HG03442 (cell line): ENCODE data around the gene CYP27C1.
"Not testable (repeated sequence)": the region's sequence is repeated elsewhere in the genome, so short reads cannot be mapped to it uniquely, and the experiment has no call there.

Experiments used
- ATAC-seq: cut with Tn5 transposase; IDR thresholded peaks from one replicate; pipeline ENCODE4 v1.9.1; 2021; ENCODE audit warnings: mild to moderate bottlenecking, moderate library complexity; ENCODE audit not compliant: unreplicated experiment

Gene CYP27C1

DNA sequence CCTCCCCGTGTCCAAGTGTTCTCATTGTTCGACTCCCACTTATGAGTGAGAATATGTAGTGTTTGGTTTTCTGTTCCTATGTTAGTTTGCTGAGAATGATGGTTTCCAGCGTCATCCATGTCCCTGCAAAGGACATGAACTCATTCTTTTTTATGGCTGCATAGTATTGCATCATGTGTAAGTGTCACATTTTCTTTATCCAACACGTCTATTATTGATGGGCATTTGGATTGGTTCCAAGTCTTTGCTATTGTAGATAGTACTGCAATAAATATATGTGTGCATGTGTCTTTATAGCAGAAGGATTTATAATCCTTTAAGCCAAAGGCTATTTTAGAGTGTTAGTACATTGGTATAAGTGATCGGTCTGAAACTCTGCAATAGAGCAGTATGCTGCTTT lies 4.0 kb upstream of the CYP27C1 start:
- not testable (repeated sequence) for ATAC-seq

DNA sequence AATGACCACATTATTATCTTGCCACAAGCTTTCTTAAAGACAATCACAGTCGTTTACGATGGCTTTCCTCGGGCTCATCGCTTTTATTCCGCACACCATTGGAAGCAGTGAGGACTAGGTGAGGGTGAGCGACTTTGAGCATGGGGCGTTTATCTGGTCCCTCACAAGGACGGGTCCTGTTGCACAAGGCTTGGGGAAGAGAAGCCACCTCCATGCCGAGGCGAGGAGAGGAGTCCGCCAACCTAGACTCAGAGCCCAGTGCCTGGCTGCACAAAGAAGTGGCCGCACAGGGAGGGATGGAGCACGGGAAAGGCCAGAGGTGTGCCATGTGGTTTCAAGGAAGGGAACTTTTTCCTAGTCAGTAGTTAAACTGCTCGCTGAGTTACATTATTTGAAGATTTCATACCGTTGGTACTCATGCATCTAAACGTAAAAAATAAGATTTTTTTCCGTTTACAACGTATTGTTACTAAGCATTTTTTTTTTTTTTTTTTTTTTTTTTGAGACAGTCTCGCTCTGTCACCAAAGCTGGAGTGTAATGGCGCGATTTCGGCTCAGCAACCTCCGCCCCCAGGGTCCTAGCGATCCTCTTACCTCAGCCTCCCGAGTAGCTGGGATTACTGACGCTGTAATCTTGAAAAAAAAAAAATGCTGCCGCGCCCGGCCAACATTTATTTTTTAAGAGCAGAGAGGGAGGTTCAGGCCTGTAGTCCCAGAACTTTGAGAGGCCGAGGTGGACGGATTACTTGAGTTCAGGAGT lies 849 bp upstream of the CYP27C1 start:
- no peak for ATAC-seq

DNA sequence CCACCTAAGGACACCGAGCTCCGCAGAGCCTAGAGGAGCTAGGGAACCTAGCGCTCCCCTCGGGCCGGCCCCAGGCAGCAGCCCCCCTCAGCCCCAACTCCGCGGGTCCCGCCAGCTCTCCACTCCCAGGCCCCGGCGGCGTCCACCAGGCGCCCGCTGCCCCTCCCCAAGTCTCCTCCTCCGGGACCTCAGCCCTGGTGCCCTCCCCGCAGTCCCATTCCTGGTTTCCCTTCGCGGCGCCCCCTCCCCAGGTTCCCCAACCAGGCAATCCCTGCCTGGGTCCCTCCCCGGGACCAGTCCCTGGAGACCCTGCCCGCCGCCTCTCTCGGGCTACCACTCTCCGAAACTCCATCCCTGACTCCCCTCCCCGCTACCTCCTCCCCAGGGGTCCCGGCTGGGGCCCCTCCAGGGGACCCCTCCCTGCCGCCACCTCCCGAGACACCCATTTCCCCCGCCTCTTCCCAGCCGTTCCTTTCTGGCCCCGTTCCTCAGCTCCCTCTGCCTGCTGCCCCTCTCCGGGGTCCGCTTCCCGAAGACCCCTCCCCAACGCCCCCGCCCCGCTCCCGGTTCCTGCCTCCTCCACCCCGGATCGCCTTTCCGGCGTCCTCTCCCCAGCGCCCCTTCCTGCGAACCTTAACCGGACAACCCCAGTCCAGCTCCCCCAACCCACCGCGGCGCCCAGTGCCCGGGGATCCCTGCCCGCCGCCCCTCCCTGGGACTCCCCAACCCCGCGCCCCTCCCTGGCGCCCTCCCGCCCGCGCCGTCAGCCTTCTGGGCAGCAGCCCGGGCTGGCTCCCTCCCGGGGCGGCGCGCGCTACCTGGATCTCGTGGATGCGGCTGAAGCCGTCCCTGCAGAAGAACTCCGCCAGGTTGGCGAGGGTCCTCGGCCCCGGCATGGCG lies 678 bp downstream of the CYP27C1 start:
- ATAC-seq, result no peak

DNA sequence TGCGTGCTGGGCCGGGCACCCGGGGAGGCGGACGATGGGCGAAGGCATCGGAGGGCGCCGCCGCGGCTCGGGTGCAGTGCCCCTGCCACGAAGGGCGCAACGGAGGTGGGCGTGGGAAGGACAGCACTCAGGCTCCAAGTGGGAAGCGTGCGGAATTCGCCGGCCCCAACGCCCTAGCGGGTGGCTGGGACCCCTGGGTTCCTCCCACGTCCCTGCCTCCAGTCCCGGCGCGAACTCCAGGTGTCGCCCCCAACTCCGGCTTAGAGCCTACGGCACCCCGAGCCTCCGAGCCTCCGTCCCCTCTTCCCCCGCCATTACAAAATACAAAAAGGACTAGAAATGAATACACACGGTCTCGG lies 1.3 kb downstream of the CYP27C1 start:
- ATAC-seq, result no peak

DNA sequence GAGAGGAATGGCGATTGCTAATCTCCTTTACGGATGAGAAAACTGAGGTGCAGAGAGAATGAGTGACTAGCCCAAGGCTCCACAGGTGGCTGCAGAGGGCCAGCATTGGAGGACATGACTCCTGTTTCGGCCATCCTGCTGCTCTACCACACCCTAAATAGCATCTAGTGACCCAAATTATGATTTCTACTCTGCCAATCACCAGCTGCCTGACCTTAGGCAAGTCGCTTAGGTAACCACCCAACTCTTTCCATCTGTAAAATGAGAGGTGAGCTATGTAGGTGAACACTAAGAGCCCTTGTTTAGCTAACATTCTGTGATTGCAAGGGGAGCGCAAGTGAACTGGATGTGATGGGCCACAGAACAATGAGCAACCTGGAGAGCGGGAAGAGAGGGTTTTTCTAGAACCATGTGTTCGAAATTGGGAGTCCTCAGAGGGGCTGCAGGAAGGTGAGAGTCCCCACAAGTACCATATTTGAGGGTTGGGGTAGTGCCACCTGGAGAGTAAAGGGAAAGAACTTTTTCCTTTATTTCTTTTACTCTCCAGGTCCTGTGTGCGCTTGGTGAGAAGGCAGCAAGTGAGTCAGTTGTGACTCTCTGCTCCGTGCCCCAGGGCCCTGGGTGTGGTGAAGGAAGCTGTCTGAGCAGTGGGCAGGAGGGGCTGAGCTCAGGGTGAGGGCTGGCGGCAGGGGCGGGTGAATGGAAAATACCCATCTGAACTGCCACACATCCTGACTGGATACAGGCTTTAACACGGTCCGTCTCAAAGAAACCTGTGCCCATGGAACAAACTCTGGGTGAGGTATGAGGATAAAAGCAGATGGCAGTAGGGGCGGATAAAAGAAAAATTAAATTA lies 2.4 kb downstream of the CYP27C1 start:
- ATAC-seq, result no peak

DNA sequence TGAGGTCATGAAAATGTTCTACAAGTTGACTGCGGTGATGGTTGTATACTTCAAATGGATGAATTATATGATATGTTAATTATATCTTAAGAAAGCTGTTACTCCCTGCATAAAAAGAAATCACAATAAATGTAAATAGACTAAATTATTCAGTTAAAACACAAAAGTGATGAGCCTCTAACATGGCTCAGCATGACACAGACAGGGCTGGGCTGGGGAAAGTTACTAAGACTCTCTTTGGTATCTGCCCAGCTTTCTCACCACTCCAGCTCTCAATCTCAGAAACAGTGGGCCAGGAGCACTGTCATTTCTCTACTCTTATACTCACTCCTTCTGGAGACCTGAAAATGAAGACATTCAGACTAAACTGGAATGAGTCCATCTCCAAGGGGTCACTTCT lies 3.5 kb downstream of the CYP27C1 start:
- no peak for ATAC-seq

DNA sequence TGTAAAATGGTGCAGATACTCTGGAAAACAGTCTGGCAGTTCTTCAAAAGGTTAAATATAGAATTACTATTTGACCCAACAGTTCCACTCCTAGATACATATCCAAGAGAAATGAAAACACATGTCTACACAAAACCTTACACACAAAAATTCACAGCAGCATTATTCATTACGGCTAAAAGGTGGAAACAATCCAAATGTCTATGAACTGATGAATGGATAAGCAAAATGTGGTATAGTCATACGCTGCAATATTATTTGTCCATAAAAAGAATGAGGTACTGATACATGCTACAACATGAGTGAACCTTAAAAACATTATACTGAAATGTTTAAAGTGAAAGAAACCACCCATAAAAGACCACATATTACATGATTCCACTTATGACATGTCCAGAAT lies 4.0 kb downstream of the CYP27C1 start:
- ATAC-seq, result no peak

DNA sequence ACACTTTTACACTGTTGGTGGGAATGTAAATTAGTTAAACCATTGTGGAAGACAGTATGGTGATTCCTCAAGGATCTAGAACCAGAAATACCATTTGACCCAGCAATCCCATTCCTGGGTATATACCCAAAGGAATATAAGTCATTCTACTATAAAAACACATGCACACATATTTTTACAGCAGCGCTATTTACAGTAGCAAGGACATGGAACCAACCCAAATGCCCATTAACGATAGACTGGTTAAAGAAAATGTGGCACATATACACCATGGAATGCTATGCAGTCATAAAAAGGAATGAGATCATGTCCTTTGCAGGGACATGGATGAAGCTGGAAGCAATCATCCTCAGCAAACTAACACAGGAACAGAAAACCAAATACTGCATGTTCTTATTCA lies 5.9 kb downstream of the CYP27C1 start:
- not testable (repeated sequence) for ATAC-seq

DNA sequence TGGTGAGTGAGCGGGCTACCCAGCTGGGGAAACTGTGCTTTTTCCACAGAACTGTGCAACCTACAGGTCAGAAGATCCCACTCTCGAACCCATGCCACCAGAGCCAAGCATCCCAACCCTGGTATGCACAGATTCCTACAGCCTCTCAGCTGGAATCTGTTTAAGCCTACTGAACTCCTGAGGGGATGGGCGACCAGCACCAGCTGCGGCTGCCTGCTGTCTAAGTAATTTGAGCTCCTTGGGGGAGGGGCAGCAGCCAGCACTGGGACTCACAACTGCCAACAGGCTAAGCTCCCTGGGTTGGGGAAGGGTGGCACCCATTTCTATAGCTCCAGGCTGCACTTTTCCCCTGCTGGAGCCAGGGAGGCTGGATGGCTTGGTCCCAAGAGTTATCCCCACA lies 11.8 kb downstream of the CYP27C1 start:
- no peak for ATAC-seq

DNA sequence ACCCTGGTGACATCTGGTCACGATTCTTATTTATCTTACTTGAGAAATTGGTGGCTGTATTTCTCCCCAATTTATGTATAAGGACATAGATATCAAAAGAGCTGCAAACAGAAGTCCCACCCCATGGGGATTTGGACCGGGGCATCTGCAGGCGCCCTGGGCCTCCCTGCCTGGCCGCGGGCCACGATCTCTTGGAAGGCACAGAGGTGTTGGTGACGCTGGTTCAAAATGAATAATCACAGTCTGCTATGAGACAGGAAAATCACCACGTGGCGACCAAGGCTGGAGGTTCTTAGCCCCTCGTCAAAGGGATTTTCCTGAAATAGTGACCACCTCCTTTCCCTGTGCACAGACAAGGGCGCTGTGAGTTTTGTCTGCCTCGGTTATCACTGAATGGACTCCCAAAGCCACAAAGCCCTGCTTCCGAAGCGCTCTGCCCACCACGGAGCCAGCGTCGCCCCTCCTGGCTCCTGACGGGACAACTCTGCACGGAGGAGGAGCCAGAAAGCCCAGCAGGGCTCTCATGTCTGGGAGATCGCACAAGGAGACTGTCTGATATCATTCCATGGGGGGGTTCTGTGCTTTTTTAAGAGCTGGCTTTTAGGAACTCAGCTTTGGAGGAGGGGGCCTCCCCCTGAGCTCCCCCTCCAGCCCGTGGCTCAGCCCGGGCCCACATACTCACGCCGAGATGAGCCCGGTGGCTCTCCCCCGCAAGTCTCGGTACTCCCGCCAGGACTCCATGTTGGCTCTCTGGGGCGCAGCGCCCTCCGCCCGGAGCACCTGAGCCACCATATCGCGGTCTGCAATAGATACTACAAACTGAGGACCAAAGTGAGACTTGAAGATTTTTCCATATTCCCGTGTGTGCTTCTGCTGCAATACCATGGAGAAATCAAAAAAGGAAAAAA lies 14.6 kb downstream of the CYP27C1 start:
- ATAC-seq, result no peak

DNA sequence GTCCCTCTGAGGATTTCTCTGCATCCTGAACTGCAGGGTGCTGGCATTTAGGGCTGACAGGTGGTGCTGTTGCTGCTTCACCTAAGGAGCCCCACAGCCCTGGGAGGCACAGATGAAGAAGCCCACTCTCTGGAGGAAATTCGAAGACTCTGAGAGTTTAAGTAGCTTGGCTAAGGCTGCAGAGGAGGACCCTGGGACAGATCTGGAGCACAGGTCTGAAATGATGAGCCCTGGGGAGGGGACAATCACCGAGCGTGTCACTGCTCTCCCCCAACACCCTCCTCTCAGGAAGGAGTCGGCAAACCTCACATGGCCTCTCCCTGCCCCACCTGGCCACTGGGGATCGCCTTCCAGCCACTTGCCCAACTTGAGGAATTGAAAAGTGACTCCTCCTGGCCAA lies 18.6 kb downstream of the CYP27C1 start:
- ATAC-seq, result no peak

DNA sequence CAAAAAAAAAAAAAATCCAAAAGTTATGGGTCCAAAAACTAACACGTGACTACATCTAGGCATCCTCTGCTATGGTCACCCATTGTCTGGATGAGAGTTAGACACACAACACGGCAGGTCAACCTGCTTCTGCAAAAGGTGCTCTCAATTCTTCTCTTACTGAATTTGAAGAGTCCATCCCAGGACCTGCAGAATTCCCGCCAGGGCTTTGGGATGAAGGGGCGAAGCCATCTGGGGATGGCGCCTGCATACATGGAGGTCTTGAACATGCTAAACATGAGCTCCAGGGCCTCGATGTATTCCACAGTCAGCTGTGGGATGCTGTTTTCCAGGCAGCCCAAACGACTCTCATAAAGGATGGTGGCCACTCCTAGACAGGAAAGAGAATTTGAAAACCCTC lies 19.1 kb downstream of the CYP27C1 start:
- ATAC-seq, result no peak

DNA sequence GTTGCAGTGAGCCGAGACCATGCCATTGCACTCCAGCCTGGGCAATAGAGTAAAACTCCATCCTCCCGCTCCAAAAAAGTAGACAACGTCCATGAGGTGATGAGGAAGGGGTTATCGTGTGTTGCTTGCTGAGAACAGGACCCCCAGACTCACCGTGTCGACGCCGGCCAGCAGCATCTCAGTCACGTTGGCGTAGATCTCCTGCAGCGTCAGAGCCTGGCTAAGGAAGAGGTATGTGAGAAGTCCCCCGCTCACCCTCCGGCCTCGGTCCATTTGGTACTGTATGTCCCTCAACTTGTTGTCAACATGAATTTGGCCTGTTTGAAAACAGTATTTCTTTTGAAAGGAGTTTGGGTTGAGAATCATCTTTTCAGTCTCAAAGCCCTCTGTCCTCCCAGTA lies 20.9 kb downstream of the CYP27C1 start:
- no peak for ATAC-seq

DNA sequence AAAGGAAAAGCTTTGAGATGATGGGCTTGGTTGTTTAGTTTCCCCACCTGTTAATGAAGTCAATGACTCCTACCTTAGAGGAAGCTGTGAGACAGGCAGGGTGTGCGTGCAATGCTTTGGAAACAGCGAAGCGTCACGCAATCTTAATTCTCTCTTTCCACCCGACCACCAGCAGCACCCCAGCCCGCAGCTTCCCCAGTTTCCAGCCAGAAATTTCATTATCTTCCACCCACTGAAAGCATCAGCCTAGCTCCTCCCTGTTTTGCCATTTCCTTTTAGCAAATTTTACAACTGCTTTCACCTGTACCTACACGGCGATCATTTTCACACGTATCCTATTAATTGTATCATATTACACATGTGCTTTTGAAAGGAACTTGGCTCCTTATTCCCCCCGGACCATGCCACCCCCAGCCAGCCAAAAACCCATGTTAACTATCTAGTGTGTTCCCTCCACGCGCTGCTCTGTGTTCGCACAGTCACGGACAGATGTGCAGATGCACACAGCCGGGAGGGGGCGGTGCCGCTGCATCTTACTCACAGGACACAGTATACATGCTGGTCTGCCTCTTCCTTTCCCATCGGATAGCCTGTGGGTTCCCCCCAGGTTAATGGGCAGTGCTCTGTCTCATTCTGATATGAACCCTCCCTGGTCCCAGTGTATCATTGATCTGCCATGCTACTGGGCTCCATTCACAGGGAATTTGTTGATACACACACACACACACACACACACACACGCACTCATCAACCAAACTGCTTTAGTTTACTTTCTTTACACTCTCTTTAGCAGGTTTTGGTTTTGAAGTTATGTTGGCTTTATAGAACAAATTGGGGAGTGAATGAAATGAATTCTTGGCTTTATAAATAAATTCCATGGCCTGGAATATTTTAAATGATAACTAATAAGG lies 22.4 kb downstream of the CYP27C1 start:
- peak; percentile 97 for ATAC-seq

DNA sequence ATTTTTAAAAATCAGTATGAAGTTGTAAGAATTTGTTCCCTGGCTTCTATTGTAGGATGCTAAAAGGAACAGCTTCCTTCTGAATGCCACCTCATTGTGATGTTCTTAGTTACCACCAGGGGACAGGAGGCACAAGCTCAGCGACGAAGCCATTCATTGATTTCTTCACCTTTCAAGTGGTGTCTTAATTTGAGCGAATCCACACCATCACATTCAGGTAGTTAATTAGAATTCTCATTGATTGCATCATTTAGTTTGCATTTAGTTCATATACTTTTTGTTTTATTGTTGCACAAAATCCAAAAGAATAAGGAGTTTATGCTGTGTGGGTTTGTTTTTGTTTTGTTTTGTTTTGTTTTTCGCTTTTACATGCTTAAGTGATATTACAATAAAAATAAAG lies 23.1 kb downstream of the CYP27C1 start:
- no peak for ATAC-seq

DNA sequence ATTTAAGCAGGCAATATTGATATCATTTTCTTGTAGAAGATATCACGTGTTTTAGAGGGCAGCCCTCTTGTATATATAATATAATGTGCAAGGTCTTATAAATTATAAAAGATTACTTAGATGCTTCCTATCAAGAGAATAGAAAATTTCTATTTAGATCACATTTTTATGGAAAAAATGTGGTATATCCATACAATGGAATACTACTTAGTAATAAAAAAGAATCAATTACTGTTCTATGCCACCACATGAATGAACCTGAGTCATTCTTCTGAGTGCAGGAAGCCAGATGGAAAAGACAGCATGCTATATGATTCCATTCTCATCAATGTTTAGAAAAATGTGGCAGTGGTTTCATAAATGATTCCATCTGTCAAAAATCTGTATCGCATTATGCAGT lies 23.6 kb downstream of the CYP27C1 start:
- ATAC-seq, result no peak

DNA sequence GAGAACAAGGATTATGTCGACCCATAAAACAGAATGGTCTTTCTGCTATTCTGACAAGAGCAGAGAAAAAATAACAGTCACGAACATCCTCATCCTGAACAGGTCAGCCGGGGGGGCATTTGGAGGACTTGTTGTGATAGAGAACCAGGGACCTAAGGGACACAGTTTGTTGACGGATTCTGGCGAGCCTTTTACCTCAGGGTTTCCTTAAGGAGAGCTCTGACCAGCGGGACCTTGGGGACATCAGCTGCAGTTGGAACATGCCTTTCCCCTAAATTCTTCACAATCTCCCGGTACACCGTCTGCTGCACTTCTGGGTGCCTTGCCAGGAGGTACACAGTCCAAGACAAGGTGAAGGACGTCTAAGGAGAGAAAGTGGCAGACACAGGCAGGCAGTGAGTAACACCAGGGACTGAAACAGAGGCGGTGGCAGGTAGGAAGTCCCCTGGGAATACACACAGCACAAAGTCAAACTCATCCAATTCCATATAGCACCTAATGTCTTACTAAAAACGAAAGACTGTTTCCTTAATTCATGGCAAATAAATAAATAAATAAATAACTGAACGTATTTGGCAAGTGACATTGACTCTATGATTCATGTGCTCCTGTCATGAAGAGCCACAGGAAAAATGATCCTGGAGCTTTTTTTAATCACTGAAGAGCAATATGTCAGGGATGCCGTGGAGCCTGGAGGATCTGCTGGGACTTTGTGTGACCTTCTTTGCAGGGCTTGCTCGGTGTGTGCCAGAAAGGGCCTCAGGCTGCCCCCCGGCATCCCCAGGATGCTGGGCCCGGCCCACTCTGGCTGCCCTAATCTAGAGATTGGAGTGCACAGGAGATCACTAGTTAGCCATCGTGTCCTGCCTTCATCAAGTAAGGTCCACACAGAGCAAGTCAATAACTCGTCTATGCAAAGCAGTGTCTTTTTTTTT lies 24.7 kb downstream of the CYP27C1 start:
- no peak for ATAC-seq

DNA sequence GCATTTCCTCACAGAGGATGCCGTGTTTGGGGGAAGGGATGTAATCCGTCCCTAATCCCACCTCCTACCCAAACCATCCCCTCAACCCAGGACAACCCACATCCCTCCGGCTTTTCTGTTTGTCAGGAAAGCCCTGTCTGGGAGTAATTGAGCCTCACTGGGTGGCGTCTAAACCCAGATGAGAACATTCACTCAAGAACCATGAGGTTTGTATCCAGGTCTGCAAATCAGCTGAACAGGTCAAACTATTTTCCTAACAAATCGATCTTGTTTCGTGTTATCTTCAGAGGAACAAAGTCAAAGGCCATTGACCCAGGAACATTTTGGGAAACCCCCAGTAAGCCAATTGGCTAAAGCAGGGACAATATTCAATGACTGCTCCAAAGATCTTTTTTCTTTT lies 25.7 kb downstream of the CYP27C1 start:
- no peak for ATAC-seq
